Astrocyte of the spinal cord (primary cell): Measurements from ENCODE around the gene DPF1.
A peak's percentile ranks its signal among the peaks of the same experiment; 100 is the strongest.
"Not testable (repeated sequence)": the region's sequence is repeated elsewhere in the genome, so short reads cannot be mapped to it uniquely, and the experiment has no call there.

Experiments used
- DNase-seq: peaks from one replicate; pipeline ENCODE4 v3.0.0; 2011; ENCODE audit warnings: low read depth, low spot score
- H3K4me3 ChIP-seq: 2 replicates; pipeline ENCODE4 v1.5.1; 2011; ENCODE audit warnings: low read depth, mild to moderate bottlenecking, low read length, moderate library complexity
- in situ Hi-C: cut with HindIII; loops from 2 replicates; pipeline ENCODE4 v1.10.0; 2017; ENCODE audit warnings: low sequenced_read_pairs
- TF ChIP-seq, protein P1 (sequence below): IDR thresholded peaks from 2 replicates; pipeline ENCODE4 v1.5.1; 2012; ENCODE audit warnings: low read depth, mild to moderate bottlenecking, low read length, inconsistent platforms

DPF1 gene

DNA sequence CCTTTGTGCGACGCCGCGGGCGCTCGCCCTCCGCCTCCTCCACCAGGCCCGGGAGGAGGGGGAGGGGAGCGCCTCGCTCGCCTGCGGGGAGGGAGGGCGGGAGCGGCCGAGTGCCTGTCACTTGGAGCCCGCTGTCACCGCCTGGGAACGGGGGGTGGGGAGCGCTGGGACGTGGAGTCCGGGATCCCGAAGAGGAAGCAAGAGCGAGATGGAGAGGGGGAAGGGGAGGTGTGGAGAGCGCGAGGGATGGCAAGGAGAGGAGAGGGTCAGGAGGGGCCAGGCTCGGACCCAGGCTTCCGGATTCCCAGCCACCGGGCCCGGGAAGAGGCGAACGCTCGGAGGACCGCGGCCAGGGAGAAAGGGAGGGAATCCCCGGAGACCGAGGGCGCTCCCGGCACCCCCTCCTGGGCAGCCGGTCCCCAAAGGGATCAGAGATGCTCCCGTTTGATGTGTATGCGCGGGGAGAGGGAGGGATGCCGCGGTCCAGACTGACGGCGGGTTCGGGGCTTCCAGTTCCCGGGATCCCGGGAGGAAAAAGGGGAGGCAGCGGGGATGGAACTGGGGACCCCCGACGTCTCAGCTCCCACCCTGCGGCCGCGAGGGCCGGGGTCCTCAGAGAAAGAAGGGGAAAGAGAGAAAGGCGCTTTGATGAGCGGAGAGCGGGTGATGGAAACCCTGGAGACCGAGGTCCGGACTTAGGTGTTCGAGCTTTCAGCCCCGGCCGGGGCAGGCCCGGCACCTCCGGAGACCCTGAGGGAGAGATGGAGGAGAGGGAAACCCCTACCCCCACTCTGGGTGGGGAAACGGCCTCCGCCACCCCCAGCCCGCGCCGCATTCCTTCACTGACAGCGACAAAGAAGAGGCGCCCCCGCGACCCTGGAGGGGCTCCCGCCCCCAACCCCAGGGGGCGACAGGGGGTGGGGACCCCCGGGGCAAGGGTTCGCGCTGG, 4.7 kb upstream of the DPF1 start:
- in situ Hi-C loops = no loop called here
- DNase-seq = no peak
- peak overlapping the region; percentile 48 for H3K4me3 ChIP-seq
- TF ChIP-seq, protein P1, sequence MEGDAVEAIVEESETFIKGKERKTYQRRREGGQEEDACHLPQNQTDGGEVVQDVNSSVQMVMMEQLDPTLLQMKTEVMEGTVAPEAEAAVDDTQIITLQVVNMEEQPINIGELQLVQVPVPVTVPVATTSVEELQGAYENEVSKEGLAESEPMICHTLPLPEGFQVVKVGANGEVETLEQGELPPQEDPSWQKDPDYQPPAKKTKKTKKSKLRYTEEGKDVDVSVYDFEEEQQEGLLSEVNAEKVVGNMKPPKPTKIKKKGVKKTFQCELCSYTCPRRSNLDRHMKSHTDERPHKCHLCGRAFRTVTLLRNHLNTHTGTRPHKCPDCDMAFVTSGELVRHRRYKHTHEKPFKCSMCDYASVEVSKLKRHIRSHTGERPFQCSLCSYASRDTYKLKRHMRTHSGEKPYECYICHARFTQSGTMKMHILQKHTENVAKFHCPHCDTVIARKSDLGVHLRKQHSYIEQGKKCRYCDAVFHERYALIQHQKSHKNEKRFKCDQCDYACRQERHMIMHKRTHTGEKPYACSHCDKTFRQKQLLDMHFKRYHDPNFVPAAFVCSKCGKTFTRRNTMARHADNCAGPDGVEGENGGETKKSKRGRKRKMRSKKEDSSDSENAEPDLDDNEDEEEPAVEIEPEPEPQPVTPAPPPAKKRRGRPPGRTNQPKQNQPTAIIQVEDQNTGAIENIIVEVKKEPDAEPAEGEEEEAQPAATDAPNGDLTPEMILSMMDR = no peak

DNA sequence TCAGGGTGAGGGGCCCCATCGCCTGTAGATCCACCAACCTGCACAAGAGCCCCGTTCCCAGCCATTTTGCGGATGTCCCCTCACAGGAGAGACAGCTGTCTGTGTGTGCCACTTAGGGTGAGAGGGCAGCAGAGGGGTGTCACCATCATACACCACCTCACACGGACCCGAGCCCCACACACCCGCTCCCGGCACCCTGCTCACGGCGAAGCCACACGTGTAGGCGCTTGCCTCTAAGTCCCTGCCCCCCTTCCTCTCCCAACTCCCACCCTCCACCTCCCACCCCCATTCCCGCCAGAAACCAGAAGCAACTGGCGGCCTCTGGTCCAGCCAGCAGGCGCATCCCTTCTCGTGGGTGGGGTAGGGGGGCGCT, 4.0 kb upstream of the DPF1 start:
- no peak overlapping the region for H3K4me3 ChIP-seq
- TF ChIP-seq, protein P1 = no peak
- DNase-seq = no peak
- in situ Hi-C loops = no loop called here

DNA sequence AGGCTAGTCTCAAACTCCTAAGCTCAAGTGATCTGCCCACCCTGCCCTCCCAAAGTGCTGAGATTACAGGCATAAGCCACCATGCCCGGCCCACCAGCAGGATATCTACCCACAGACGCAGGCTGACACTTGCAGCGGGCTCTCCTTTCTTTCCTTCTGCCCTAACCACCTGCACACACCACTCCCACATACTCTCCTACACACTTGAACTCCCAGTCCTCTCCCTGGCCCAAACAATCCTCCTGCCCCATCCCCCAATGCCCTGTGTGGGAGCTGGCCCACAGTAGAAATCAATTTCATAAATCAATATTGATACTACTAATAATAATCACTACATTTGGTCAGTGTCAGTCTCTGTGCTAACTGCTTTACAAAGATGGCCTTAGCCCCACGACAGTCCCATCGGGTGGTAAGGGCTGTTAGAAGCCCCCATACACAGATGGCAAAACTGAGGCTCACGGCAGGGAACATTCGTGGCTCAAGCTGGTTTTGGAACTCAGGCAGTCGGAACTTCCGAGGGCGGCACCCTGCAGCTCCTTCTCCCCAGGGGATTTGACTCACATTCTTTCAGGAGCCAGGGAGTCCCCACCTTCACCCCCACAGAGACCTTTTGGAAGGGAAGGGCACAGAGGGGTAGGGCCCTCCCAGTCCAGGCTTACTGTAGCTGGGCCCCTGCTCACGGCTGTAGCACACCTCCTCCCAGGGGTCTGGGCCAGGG, 3.4 kb upstream of the DPF1 start:
- in situ Hi-C loops = no loop called here
- H3K4me3 ChIP-seq = no peak overlapping the region
- TF ChIP-seq, protein P1 = no peak
- no peak for DNase-seq

DNA sequence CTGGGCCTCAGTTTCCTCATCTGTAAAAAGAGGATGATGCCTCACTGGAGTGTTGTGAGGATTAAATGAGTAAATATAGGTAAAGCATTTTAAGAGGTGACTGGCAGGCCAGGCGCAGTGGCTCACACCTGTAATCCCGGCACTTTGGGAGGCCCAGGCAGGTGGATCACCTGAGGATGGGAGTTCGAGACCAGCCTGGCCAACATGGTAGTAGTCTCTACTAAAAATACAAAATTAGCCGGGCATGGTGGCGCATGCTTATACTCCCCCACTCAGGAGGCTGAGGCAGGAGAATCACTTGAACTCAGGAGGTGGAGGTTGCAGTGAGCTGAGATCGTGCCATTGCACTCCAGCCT, 819 bp upstream of the DPF1 start:
- in situ Hi-C loops, DNase-seq, H3K4me3 ChIP-seq: not testable (repeated sequence)

DNA sequence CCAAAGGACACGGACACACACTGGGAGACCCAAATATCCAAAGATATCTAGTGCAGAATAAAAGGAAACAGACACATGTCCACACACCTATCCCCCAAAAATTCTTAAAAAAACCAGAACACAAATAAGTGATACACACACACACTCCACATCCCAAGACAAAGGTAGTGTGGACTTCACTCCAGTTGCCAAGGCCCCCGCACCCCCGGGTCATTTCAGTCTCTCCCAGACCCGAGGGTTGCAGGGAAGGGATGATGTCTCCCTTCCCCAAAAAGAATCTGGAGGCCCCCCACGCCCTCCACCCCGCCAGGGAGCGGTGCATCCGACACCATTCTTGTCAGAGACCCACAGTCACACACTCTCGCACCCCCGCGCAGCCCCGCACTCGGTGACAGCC, 407 bp downstream of the DPF1 start:
- H3K4me3 ChIP-seq = peak overlapping the region; percentile 55
- in situ Hi-C loops = no loop called here
- no peak for DNase-seq
- TF ChIP-seq, protein P1 = no peak

DNA sequence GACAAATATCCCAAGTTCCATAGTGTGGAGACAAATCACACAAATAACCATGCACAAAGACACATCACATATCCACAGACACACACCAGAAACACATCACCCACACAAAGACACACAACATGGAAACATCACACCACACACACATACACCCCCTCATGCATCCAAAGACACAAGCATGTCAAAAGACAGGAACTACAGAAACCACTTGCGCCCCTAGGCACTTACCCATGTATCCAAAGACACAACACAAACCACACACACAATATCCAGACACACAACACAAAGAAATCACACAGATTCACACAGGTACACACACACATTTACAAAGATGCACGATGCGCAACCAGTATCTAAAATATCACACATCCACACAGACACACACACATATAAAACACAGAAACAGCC, 901 bp downstream of the DPF1 start:
- in situ Hi-C loops = no loop called here
- TF ChIP-seq, protein P1 = no peak
- DNase-seq = no peak
- no peak overlapping the region for H3K4me3 ChIP-seq
